Cardiac fibroblast (primary cell): ENCODE results near the gene COPS8.

Source experiments
- DNase-seq, 2 donors: peaks; one replicate each; pipeline versions ENCODE4 v3.0.0 to v3.0.0-alpha.2; 2010; ENCODE audit warnings: low read depth in 2 of 2
- H3K4me3 ChIP-seq, 2 donors: replicated peaks in 1 of 2; 1 replicate in 1 of 2; 2 replicates in 1 of 2; pipeline ENCODE4 v1.5.1; 2011; ENCODE audit warnings: low read depth in 2 of 2, low read length in 2 of 2, mild to moderate bottlenecking in 2 of 2, moderate library complexity in 1 of 2
- CTCF ChIP-seq: IDR thresholded peaks from one replicate; pipeline ENCODE4 v1.5.1; 2011; ENCODE audit warnings: low read depth, mild to moderate bottlenecking, low read length, inconsistent platforms

Gene COPS8

GRCh38 chr2:237139123-237139675 lies 53.5 kb downstream of the COPS8 start:
- DNase-seq, result no peak
- TF ChIP-seq CTCF, result no peak
- H3K4me3 ChIP-seq, result no peak overlapping the region

- H3K4me3 ChIP-seq, result no peak overlapping the region
- DNase-seq, result no peak
- no peak for TF ChIP-seq CTCF
Measured at GRCh38 chr2:237140689-237141285, 55.1 kb downstream of the COPS8 start.

- no peak for TF ChIP-seq CTCF
- H3K4me3 ChIP-seq, result no peak overlapping the region
- DNase-seq, result peak; percentile 69 to 82
Measured at GRCh38 chr2:237141571-237142051, 55.9 kb downstream of the COPS8 start.

GRCh38 chr2:237143118-237143517 lies 57.4 kb downstream of the COPS8 start:
- no peak overlapping the region for H3K4me3 ChIP-seq
- DNase-seq, result no peak
- no peak for TF ChIP-seq CTCF

GRCh38 chr2:237143676-237144440 lies 58.2 kb downstream of the COPS8 start:
- TF ChIP-seq CTCF, result no peak
- no peak overlapping the region for H3K4me3 ChIP-seq
- peak; percentile 85 to 87 for DNase-seq

GRCh38 chr2:237144516-237144915 lies 58.8 kb downstream of the COPS8 start:
- TF ChIP-seq CTCF, result no peak
- no peak for DNase-seq
- H3K4me3 ChIP-seq, result no peak overlapping the region
